SK-N-SH treated with all-trans-retinoic acid at 6 μM for 48 hours (cell line): ENCODE data around the gene ERVH48-1.
"Not testable (repeated sequence)": the region's sequence is repeated elsewhere in the genome, so short reads cannot be mapped to it uniquely, and the experiment has no call there.

ENCODE experiments used
- ATAC-seq: fragments of 200-7000 bp; cut with Tn5 transposase; 3 replicates; pipeline ENCODE4 v1.9.1; 2020; ENCODE audit warnings: mild to moderate bottlenecking, moderate library complexity
- ARNTL ChIP-seq: fragments of 450-650 bp; formaldehyde crosslinking; IDR thresholded peaks from 2 replicates; pipeline ENCODE4 v1.5.0; 2020; ENCODE audit warnings: low read depth, mild to moderate bottlenecking, moderate library complexity, borderline replicate concordance
- BACH2 ChIP-seq: fragments of 250-450 bp; sonication (Bioruptor Pico); IDR thresholded peaks from 2 replicates; pipeline ENCODE4 v1.9.0; 2021; ENCODE audit warnings: mild to moderate bottlenecking, borderline replicate concordance
- CSDC2 ChIP-seq: fragments of 250-450 bp; sonication (Bioruptor Pico); IDR thresholded peaks from 2 replicates; pipeline ENCODE4 v1.5.0; 2020; ENCODE audit warnings: mild to moderate bottlenecking, moderate library complexity
- GLIS3 ChIP-seq: fragments of 250-450 bp; sonication (Bioruptor Pico); IDR thresholded peaks from 2 replicates; pipeline ENCODE4 v1.5.0; 2020; ENCODE audit warnings: mild to moderate bottlenecking, moderate library complexity
- ISL1 ChIP-seq: fragments of 250-450 bp; sonication (Bioruptor Pico); IDR thresholded peaks from 2 replicates; pipeline ENCODE4 v2.1.2; 2022; ENCODE audit warnings: mild to moderate bottlenecking, moderate library complexity
- OSR1 ChIP-seq: fragments of 250-450 bp; sonication (Bioruptor Pico); IDR thresholded peaks from 2 replicates; pipeline ENCODE4 v1.8.0; 2022; ENCODE audit warnings: moderate library complexity, mild to moderate bottlenecking, inconsistent platforms
- PPARA ChIP-seq: fragments of 250-450 bp; sonication (Bioruptor Pico); IDR thresholded peaks from 2 replicates; pipeline ENCODE4 v1.5.0; 2020; ENCODE audit warnings: mild to moderate bottlenecking, borderline replicate concordance
- RARB ChIP-seq: fragments of 250-450 bp; sonication (Bioruptor Pico); IDR thresholded peaks from 2 replicates; pipeline ENCODE4 v1.8.0; 2021; ENCODE audit warnings: mild to moderate bottlenecking, moderate library complexity
- SNAI2 ChIP-seq: fragments of 250-450 bp; sonication (Bioruptor Pico); IDR thresholded peaks from 2 replicates; pipeline ENCODE4 v1.5.0; 2020; ENCODE audit warnings: mild to moderate bottlenecking, moderate library complexity
- TOX ChIP-seq: fragments of 250-450 bp; sonication (Bioruptor Pico); IDR thresholded peaks from 2 replicates; pipeline ENCODE4 v1.8.0; 2021; ENCODE audit warnings: mild to moderate bottlenecking, moderate library complexity, borderline replicate concordance
- ZC3H10 ChIP-seq: fragments of 250-450 bp; sonication (Bioruptor Pico); IDR thresholded peaks from 2 replicates; pipeline ENCODE4 v1.5.1; 2021; ENCODE audit warnings: mild to moderate bottlenecking, moderate library complexity
- ZFP3 ChIP-seq: fragments of 250-450 bp; sonication (Bioruptor Pico); IDR thresholded peaks from 2 replicates; pipeline ENCODE4 v1.5.0; 2020; ENCODE audit warnings: mild to moderate bottlenecking, moderate library complexity
- ZNF565 ChIP-seq: fragments of 450-650 bp; formaldehyde crosslinking; conservative IDR thresholded peaks from 2 replicates; pipeline ENCODE4 v1.5.0; 2020; ENCODE audit warnings: low read depth, mild to moderate bottlenecking, moderate library complexity
- ZNF70 ChIP-seq: fragments of 450-650 bp; formaldehyde crosslinking; IDR thresholded peaks from 2 replicates; pipeline ENCODE4 v1.5.0; 2020; ENCODE audit warnings: mild to moderate bottlenecking, moderate library complexity
- ZNF8 ChIP-seq: fragments of 450-650 bp; formaldehyde crosslinking; IDR thresholded peaks from 2 replicates; pipeline ENCODE4 v1.5.0; 2020; ENCODE audit warnings: mild to moderate bottlenecking, moderate library complexity
- TF ChIP-seq, protein P1 (sequence below): fragments of 250-450 bp; sonication (Bioruptor Pico); IDR thresholded peaks from 2 replicates; pipeline ENCODE4 v1.8.0; 2021; ENCODE audit warnings: low read depth, mild to moderate bottlenecking, moderate library complexity, borderline replicate concordance
- TF ChIP-seq, protein P2 (sequence below): fragments of 250-450 bp; sonication (Bioruptor Pico); IDR thresholded peaks from 2 replicates; pipeline ENCODE4 v1.5.1; 2021; ENCODE audit warnings: mild to moderate bottlenecking, moderate library complexity
- TF ChIP-seq, protein P3 (sequence below): fragments of 250-450 bp; sonication (Bioruptor Pico); IDR thresholded peaks from 2 replicates; pipeline ENCODE4 v1.5.0; 2020; ENCODE audit warnings: mild to moderate bottlenecking, moderate library complexity
- TF ChIP-seq, protein P4 (sequence below): fragments of 250-450 bp; sonication (Bioruptor Pico); IDR thresholded peaks from 2 replicates; pipeline ENCODE4 v1.8.0; 2020; ENCODE audit warnings: mild to moderate bottlenecking, moderate library complexity, borderline replicate concordance

Gene ERVH48-1

DNA sequence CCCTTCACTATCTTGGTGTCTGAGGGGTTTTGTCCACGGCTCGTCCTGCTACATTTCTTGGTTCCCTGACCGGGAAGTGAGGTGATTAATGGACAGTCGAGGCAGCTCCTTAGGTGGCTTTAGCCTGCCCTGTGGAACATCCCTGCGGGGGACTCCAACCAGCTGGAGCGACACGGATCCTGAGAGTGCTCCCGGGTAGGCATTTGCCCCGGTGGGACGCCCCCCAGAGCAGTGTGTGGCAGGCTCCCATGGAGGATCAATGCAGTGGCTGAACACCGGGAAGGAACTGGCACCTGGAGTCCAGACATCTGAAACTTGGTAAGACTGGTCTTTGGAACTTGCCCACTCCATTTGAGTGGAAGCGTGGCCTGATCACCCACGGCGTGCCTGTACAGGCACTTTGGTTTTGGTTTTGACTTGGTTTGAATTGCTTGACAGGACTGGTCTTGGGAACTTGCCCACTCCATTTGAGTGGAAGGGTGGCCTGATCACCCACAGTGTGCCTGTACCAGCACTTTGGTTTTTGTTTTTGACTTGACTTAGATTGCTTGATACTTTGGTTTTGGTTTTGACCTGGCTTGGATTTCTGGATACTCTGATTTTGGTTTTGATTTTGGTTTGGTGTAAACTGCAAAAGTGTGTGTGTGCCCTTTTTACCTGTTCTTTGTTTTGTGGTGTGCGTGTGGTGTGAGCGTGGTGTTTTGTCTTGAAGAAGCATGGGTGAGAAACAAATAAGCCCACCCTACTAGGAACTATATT lies 7.1 kb upstream of the ERVH48-1 start:
- not testable (repeated sequence) for ATAC-seq

DNA sequence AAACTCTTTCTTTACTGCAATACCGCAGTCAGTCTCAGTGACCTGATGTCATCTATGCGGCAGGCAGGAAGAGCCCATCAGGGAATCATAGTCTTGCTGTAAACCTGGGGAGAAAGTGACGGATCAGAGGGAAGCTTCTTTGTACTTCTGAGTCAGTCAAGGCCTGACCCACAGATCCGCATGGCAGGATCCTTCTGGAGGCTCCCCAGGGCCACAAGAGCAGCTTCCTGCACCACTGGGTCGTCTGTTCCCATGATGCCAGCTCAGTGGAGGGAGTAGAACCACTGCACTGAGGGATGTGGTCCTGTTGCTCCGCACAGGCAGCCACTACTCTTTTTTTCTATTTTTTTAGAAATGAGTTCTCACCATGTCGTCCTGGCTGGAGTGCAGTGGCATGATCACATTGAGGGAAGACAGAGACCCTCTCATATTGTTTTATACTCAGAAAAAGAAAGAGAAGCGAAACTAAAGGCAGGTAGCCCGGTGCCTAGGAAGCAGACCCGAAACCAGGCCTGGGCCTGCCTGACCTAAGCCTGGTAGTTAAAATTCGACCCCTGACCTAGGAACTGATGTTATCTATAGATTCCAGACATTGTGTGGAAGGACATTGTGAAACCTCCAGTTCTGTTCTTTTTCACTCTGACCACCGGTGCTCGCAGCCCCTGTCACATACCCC lies 6.3 kb upstream of the ERVH48-1 start:
- no peak for ATAC-seq
- TF ChIP-seq RARB (CRISPR knock-in tag) (no peak), CSDC2 (no peak), BACH2 (CRISPR knock-in tag) (no peak), SNAI2 (CRISPR knock-in tag) (no peak), ZC3H10 (CRISPR knock-in tag) (no peak), GLIS3 (CRISPR knock-in tag) (no peak)
- TF ChIP-seq, protein P1, sequence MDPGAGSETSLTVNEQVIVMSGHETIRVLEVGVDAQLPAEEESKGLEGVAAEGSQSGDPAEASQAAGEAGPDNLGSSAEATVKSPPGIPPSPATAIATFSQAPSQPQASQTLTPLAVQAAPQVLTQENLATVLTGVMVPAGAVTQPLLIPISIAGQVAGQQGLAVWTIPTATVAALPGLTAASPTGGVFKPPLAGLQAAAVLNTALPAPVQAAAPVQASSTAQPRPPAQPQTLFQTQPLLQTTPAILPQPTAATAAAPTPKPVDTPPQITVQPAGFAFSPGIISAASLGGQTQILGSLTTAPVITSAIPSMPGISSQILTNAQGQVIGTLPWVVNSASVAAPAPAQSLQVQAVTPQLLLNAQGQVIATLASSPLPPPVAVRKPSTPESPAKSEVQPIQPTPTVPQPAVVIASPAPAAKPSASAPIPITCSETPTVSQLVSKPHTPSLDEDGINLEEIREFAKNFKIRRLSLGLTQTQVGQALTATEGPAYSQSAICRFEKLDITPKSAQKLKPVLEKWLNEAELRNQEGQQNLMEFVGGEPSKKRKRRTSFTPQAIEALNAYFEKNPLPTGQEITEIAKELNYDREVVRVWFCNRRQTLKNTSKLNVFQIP (CRISPR knock-in tag): no peak
- TF ChIP-seq, protein P2, sequence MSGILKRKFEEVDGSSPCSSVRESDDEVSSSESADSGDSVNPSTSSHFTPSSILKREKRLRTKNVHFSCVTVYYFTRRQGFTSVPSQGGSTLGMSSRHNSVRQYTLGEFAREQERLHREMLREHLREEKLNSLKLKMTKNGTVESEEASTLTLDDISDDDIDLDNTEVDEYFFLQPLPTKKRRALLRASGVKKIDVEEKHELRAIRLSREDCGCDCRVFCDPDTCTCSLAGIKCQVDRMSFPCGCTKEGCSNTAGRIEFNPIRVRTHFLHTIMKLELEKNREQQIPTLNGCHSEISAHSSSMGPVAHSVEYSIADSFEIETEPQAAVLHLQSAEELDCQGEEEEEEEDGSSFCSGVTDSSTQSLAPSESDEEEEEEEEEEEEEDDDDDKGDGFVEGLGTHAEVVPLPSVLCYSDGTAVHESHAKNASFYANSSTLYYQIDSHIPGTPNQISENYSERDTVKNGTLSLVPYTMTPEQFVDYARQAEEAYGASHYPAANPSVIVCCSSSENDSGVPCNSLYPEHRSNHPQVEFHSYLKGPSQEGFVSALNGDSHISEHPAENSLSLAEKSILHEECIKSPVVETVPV (CRISPR knock-in tag): no peak
- TF ChIP-seq, protein P3, sequence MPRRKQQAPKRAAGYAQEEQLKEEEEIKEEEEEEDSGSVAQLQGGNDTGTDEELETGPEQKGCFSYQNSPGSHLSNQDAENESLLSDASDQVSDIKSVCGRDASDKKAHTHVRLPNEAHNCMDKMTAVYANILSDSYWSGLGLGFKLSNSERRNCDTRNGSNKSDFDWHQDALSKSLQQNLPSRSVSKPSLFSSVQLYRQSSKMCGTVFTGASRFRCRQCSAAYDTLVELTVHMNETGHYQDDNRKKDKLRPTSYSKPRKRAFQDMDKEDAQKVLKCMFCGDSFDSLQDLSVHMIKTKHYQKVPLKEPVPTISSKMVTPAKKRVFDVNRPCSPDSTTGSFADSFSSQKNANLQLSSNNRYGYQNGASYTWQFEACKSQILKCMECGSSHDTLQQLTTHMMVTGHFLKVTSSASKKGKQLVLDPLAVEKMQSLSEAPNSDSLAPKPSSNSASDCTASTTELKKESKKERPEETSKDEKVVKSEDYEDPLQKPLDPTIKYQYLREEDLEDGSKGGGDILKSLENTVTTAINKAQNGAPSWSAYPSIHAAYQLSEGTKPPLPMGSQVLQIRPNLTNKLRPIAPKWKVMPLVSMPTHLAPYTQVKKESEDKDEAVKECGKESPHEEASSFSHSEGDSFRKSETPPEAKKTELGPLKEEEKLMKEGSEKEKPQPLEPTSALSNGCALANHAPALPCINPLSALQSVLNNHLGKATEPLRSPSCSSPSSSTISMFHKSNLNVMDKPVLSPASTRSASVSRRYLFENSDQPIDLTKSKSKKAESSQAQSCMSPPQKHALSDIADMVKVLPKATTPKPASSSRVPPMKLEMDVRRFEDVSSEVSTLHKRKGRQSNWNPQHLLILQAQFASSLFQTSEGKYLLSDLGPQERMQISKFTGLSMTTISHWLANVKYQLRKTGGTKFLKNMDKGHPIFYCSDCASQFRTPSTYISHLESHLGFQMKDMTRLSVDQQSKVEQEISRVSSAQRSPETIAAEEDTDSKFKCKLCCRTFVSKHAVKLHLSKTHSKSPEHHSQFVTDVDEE (CRISPR knock-in tag): no peak
- TF ChIP-seq, all 23 proteins: peak for 0

DNA sequence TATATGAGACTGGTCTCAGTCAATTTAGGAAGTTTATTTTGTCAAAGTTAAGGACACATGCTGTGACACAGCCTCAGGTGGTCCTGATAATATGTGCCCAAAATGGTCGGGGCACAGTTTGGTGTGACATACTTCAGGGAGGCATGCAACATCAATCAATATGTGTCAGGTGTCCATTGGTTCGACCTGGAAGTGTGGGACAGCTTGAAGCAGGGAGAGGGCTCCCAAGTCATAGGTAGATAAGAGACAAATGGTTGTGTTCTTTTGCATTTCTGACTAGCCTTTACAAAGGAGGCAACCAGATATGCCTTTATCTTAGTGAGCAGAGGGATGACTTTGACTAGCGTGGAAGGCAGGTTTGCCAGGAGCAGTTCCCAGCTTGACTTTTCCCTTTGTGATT lies 4.5 kb upstream of the ERVH48-1 start:
- ATAC-seq: no peak
- TF ChIP-seq ZFP3 (CRISPR knock-in tag) (no peak), ZNF565 (CRISPR knock-in tag) (no peak), CSDC2 (no peak), ZNF8 (CRISPR knock-in tag) (no peak), ISL1 (CRISPR knock-in tag) (no peak), RARB (CRISPR knock-in tag) (no peak), TOX (CRISPR knock-in tag) (no peak), ARNTL (CRISPR knock-in tag) (no peak), PPARA (CRISPR knock-in tag) (no peak), OSR1 (CRISPR knock-in tag) (no peak), GLIS3 (CRISPR knock-in tag) (no peak), SNAI2 (CRISPR knock-in tag) (no peak), ZNF70 (no peak)
- TF ChIP-seq, protein P1 (CRISPR knock-in tag): no peak
- TF ChIP-seq, protein P3 (CRISPR knock-in tag): no peak
- TF ChIP-seq, protein P2 (CRISPR knock-in tag): no peak
- TF ChIP-seq, protein P4, sequence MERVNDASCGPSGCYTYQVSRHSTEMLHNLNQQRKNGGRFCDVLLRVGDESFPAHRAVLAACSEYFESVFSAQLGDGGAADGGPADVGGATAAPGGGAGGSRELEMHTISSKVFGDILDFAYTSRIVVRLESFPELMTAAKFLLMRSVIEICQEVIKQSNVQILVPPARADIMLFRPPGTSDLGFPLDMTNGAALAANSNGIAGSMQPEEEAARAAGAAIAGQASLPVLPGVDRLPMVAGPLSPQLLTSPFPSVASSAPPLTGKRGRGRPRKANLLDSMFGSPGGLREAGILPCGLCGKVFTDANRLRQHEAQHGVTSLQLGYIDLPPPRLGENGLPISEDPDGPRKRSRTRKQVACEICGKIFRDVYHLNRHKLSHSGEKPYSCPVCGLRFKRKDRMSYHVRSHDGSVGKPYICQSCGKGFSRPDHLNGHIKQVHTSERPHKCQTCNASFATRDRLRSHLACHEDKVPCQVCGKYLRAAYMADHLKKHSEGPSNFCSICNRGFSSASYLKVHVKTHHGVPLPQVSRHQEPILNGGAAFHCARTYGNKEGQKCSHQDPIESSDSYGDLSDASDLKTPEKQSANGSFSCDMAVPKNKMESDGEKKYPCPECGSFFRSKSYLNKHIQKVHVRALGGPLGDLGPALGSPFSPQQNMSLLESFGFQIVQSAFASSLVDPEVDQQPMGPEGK (CRISPR knock-in tag): no peak
- TF ChIP-seq, all 23 proteins: peak for 0

DNA sequence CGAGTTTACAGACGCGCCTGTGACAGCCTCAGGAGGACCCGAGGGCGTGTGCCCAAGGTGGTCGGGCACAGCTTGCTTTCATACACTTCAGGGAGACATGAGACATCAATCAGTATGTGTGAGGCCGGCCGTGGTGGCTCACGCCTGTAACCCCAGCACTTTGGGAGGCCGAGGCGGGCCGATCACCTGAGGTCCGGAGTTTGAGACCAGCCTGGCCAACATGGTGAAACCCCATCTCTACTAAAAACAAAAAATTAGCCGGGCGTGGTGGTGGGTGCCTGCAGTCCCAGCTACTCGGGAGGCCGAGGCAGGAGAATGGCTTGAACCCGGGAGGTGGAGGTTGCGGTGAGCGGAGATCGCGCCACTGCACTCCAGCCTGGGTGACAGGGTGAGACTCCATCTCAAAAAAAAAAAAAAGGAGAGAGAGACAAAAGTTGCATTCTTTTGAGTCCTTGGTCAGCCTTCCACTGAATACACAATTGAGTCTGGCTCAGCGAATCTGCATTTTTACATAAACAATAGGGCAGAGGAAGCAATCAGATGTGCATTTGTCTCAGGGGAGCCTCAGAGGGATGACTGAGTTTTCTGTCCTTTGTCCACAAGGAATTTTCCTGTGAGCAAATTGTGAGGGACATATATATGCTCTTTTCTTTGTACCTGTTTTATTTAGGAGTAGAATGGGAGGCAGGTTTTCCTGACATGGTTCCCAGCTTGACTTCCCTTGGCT lies 2.2 kb upstream of the ERVH48-1 start:
- not testable (repeated sequence) for ATAC-seq
